H1 (cell line): ENCODE results near the gene MED13. TPM values are rescaled to one million over a fixed set of nuclear protein-coding genes. Genes with fewer than 3 reads are reported as not detected.

Source experiments
- CTCF ChIP-seq, 3 experiments: IDR thresholded peaks; 1 replicate in 2 of 3; 2 replicates in 1 of 3; pipeline versions ENCODE4 v1.5.1 to v1.6.1; 2011; ENCODE audit warnings: low read length in 3 of 3, mild to moderate bottlenecking in 3 of 3, inconsistent platforms in 2 of 3, low read depth in 1 of 3, moderate library complexity in 1 of 3; ENCODE audit not compliant: insufficient read depth in 1 of 3; ENCODE audit errors: control extremely low read depth in 1 of 3
- KDM1A ChIP-seq: fragments of 200-600, 300-600 bp; sonication (generic); IDR thresholded peaks from 2 replicates; pipeline ENCODE4 v1.7.1; 2016; ENCODE audit warnings: mild to moderate bottlenecking, low read length, borderline replicate concordance
- POLR2A ChIP-seq, 2 experiments: IDR thresholded peaks; 1 replicate in 1 of 2; 2 replicates in 1 of 2; pipeline ENCODE4 v1.6.1; 2011; ENCODE audit warnings: low read depth in 2 of 2, low read length in 2 of 2, mild to moderate bottlenecking in 2 of 2; ENCODE audit errors: control extremely low read depth in 1 of 2
- POLR2AphosphoS5 ChIP-seq: IDR thresholded peaks from 2 replicates; pipeline ENCODE4 v1.6.1; 2011; ENCODE audit warnings: low read depth, low read length
- POU5F1 ChIP-seq: IDR thresholded peaks from 2 replicates; pipeline ENCODE4 v1.6.1; 2011; ENCODE audit warnings: low read depth, mild to moderate bottlenecking, low read length, moderate library complexity
- SP4 ChIP-seq: IDR thresholded peaks from 2 replicates; pipeline ENCODE4 v1.6.1; 2012; ENCODE audit warnings: low read length, inconsistent platforms
- TEAD4 ChIP-seq: IDR thresholded peaks from 2 replicates; pipeline ENCODE4 v1.6.1; 2012; ENCODE audit warnings: low read depth, low read length, inconsistent platforms, mixed read lengths
- polyA plus RNA-seq, 7 experiments: library from polyadenylated mRNA; depleted of rRNA in 3 of 7; stranded (reverse) in 5 of 7; unstranded in 2 of 7; fragments of >200 nt in 5 of 7; fragments of 200-250 nt in 2 of 7; gene quantifications; 1 replicate in 5 of 7; 2 replicates in 1 of 7; 4 replicates in 1 of 7; pipeline versions ENCODE4 v1.2.1 to v1.2.3, GENCODE V29; 2011 to 2013; ENCODE audit warnings: missing spikeins in 2 of 7, mixed read lengths in 2 of 7
- total RNA-seq: library from RNA; stranded (reverse); fragmentation: NEBNext Ultra II Directional; extraction: Animal tissue kit (Norgen Biotek cat#: 25700); gene quantifications from 2 replicates; pipeline ENCODE4 v1.2.1, GENCODE V29; 2021
- TF ChIP-seq, protein P1 (sequence below): fragments of 300-600 bp; sonication (generic); IDR thresholded peaks from 2 replicates; pipeline ENCODE4 v1.7.1; 2012; ENCODE audit warnings: low read length, moderate library complexity, mild to moderate bottlenecking, inconsistent platforms; ENCODE audit not compliant: insufficient replicate concordance

The MED13 gene
- total and polyA plus RNA-seq, 2 of the 8 experiments (the other 6 are each of a cell fraction or from before 2014, with no cell fraction given), result 11.3 to 44.8 TPM

- TF ChIP-seq, protein P1, sequence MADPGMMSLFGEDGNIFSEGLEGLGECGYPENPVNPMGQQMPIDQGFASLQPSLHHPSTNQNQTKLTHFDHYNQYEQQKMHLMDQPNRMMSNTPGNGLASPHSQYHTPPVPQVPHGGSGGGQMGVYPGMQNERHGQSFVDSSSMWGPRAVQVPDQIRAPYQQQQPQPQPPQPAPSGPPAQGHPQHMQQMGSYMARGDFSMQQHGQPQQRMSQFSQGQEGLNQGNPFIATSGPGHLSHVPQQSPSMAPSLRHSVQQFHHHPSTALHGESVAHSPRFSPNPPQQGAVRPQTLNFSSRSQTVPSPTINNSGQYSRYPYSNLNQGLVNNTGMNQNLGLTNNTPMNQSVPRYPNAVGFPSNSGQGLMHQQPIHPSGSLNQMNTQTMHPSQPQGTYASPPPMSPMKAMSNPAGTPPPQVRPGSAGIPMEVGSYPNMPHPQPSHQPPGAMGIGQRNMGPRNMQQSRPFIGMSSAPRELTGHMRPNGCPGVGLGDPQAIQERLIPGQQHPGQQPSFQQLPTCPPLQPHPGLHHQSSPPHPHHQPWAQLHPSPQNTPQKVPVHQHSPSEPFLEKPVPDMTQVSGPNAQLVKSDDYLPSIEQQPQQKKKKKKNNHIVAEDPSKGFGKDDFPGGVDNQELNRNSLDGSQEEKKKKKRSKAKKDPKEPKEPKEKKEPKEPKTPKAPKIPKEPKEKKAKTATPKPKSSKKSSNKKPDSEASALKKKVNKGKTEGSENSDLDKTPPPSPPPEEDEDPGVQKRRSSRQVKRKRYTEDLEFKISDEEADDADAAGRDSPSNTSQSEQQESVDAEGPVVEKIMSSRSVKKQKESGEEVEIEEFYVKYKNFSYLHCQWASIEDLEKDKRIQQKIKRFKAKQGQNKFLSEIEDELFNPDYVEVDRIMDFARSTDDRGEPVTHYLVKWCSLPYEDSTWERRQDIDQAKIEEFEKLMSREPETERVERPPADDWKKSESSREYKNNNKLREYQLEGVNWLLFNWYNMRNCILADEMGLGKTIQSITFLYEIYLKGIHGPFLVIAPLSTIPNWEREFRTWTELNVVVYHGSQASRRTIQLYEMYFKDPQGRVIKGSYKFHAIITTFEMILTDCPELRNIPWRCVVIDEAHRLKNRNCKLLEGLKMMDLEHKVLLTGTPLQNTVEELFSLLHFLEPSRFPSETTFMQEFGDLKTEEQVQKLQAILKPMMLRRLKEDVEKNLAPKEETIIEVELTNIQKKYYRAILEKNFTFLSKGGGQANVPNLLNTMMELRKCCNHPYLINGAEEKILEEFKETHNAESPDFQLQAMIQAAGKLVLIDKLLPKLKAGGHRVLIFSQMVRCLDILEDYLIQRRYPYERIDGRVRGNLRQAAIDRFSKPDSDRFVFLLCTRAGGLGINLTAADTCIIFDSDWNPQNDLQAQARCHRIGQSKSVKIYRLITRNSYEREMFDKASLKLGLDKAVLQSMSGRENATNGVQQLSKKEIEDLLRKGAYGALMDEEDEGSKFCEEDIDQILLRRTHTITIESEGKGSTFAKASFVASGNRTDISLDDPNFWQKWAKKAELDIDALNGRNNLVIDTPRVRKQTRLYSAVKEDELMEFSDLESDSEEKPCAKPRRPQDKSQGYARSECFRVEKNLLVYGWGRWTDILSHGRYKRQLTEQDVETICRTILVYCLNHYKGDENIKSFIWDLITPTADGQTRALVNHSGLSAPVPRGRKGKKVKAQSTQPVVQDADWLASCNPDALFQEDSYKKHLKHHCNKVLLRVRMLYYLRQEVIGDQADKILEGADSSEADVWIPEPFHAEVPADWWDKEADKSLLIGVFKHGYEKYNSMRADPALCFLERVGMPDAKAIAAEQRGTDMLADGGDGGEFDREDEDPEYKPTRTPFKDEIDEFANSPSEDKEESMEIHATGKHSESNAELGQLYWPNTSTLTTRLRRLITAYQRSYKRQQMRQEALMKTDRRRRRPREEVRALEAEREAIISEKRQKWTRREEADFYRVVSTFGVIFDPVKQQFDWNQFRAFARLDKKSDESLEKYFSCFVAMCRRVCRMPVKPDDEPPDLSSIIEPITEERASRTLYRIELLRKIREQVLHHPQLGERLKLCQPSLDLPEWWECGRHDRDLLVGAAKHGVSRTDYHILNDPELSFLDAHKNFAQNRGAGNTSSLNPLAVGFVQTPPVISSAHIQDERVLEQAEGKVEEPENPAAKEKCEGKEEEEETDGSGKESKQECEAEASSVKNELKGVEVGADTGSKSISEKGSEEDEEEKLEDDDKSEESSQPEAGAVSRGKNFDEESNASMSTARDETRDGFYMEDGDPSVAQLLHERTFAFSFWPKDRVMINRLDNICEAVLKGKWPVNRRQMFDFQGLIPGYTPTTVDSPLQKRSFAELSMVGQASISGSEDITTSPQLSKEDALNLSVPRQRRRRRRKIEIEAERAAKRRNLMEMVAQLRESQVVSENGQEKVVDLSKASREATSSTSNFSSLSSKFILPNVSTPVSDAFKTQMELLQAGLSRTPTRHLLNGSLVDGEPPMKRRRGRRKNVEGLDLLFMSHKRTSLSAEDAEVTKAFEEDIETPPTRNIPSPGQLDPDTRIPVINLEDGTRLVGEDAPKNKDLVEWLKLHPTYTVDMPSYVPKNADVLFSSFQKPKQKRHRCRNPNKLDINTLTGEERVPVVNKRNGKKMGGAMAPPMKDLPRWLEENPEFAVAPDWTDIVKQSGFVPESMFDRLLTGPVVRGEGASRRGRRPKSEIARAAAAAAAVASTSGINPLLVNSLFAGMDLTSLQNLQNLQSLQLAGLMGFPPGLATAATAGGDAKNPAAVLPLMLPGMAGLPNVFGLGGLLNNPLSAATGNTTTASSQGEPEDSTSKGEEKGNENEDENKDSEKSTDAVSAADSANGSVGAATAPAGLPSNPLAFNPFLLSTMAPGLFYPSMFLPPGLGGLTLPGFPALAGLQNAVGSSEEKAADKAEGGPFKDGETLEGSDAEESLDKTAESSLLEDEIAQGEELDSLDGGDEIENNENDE, result no peak
- TF ChIP-seq SP4 (no peak), KDM1A (no peak), POU5F1 (no peak), POLR2A (IDR thresholded peaks at IDR 0.05; ENCODE audit: control extremely low read depth in 1 of 2, low read depth in 2 of 2, low read length in 2 of 2) (no peak), TEAD4 (no peak), POLR2AphosphoS5 (no peak), CTCF (IDR thresholded peaks at IDR 0.05; ENCODE audit: control extremely low read depth in 1 of 3, insufficient read depth in 1 of 3, low read depth in 1 of 3, low read length in 3 of 3) (no peak)
These were observed 12.0 kb upstream of the MED13 start (continued) for GRCh38 chr17:62076864-62077788.
